Hepatic stellate cell (primary cell): ENCODE measurements around the gene TRPM2.
"Not testable (repeated sequence)": the region's sequence is repeated elsewhere in the genome, so short reads cannot be mapped to it uniquely, and the experiment has no call there.

Experiments
- DNase-seq: peaks from one replicate; pipeline ENCODE4 v3.0.0; 2011; ENCODE audit warnings: low spot score

The TRPM2 gene

GRCh38 chr21:44335266-44336059 is 18.0 kb upstream of the TRPM2 start:
- no peak for DNase-seq

GRCh38 chr21:44337449-44337848 is 16.0 kb upstream of the TRPM2 start:
- DNase-seq = no peak

- DNase-seq = peak; percentile 81
These were observed 15.2 kb upstream of the TRPM2 start for GRCh38 chr21:44337941-44338895.

GRCh38 chr21:44338971-44339910 is 14.2 kb upstream of the TRPM2 start, which contains the start of gene CFAP410:
Gene CFAP410 (minus strand): TSS chr21:44339390. CDS start chr21:44339194, 196 bp downstream.
- peak; percentile 97 for DNase-seq

GRCh38 chr21:44341726-44342458 is 11.5 kb upstream of the TRPM2 start:
- DNase-seq = not testable (repeated sequence)

- DNase-seq = not testable (repeated sequence)
These were observed 10.4 kb upstream of the TRPM2 start for GRCh38 chr21:44342981-44343380.

GRCh38 chr21:44344541-44345183 is 8.8 kb upstream of the TRPM2 start:
- no peak for DNase-seq

GRCh38 chr21:44345495-44345894 is 7.9 kb upstream of the TRPM2 start:
- no peak for DNase-seq

- DNase-seq = no peak
These were observed 5.4 kb upstream of the TRPM2 start for GRCh38 chr21:44347911-44348451.

GRCh38 chr21:44348861-44349260 is 4.6 kb upstream of the TRPM2 start:
- no peak for DNase-seq

- DNase-seq = no peak
These were observed 4.0 kb upstream of the TRPM2 start for GRCh38 chr21:44349416-44349846.

GRCh38 chr21:44349847-44350772 is 3.3 kb upstream of the TRPM2 start:
- no peak for DNase-seq

- DNase-seq = no peak
These were observed 2.5 kb upstream of the TRPM2 start for GRCh38 chr21:44350773-44351481.

GRCh38 chr21:44351535-44352252 is 1.7 kb upstream of the TRPM2 start:
- DNase-seq = no peak

- DNase-seq = no peak
These were observed 1.1 kb upstream of the TRPM2 start for GRCh38 chr21:44352253-44352860.

GRCh38 chr21:44354001-44354405 is 582 bp downstream of the TRPM2 start:
- DNase-seq = no peak
